ENCODE data around the gene STX16. TPM values are rescaled to one million over a fixed set of nuclear protein-coding genes. Genes with fewer than 3 reads are reported as not detected.

Gene STX16
- total RNA-seq, 1 donor from 2014 or later: 24.7 TPM

DNA sequence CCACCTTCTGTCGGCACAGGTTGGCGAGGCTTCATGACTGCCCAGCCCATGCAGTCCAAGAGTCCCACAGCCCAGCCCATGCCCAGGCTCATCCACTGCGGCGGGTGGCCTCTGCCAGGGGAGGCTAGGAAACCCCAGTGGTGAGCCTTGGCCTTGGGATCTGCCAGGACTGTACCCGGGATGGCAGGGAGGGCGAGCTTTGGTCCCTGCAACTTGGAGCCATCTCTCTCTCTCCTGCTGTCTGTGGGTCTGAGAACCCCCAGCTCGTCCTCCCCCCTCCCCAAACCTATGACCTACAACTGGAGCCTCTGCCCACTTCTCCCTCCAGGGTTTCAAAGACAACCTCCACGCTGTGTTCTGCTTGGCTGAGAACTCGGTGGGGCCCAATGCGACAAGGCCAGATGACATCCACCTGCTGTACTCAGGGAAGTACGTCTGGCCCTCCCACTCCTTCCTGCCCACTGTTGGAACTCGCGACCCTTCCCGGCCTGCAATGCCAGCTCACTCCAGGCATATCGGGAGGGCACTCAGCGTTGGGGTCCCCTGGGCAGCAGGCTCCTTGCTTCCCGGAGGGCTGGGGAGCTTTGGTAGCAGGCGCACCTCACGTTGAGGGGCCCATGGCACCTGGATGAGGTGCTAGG is 61.2 kb downstream of the STX16 start:
- no peak for DNase-seq (ENCODE audit: low spot score in 2 of 2)
- H3K9me3 ChIP-seq: no peaks in the 10 kb centered on the region
- intact Hi-C loops (cut with DNase I): no loop called here
- TF ChIP-seq, protein P1, sequence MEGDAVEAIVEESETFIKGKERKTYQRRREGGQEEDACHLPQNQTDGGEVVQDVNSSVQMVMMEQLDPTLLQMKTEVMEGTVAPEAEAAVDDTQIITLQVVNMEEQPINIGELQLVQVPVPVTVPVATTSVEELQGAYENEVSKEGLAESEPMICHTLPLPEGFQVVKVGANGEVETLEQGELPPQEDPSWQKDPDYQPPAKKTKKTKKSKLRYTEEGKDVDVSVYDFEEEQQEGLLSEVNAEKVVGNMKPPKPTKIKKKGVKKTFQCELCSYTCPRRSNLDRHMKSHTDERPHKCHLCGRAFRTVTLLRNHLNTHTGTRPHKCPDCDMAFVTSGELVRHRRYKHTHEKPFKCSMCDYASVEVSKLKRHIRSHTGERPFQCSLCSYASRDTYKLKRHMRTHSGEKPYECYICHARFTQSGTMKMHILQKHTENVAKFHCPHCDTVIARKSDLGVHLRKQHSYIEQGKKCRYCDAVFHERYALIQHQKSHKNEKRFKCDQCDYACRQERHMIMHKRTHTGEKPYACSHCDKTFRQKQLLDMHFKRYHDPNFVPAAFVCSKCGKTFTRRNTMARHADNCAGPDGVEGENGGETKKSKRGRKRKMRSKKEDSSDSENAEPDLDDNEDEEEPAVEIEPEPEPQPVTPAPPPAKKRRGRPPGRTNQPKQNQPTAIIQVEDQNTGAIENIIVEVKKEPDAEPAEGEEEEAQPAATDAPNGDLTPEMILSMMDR (IDR thresholded peaks at IDR 0.05): no peak
- H3K4me3 ChIP-seq: no peak overlapping the region
- H3K36me3 ChIP-seq: peaks cover 10 to 25% of the 10 kb centered on the region in 2 donors
- no peak overlapping the region for H3K27ac ChIP-seq
- no peaks in the 10 kb centered on the region for H3K27me3 ChIP-seq
- no peaks in the 10 kb centered on the region for H3K4me1 ChIP-seq

- DNase-seq (ENCODE audit: low spot score in 2 of 2): peak in 1 of 2 donors; percentile 48
Measured at GRCh38 chr20:58712806-58713731, 62.0 kb downstream of the STX16 start.

DNA sequence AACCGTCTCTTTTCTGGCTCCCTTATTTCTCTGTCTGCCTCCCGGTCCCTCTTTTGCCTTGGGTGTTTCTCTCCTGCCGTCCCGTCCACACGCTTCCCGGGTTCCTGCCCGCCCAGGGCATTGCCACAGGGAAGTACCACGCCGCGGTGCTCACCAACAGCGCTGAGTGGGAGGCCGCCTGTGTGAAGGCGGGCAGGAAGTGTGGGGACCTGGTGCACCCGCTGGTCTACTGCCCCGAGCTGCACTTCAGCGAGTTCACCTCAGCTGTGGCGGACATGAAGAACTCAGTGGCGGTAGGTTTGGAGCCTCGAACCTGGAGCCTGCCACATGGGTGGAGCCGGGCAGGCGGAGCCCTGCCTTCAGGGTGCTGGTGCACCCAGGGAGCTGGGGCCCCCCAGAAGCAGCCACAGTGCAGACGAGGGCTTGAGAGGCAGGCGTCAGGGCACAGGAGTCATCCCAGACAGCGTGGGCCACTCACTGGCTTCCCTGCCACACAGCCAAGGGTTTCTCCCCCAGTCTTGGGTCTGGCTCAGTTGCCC is 62.8 kb downstream of the STX16 start:
- H3K4me1 ChIP-seq: no peaks in the 10 kb centered on the region
- no peak overlapping the region for H3K27ac ChIP-seq
- H3K27me3 ChIP-seq: no peaks in the 10 kb centered on the region
- H3K9me3 ChIP-seq: no peaks in the 10 kb centered on the region
- peaks cover 9 to 17% of the 10 kb centered on the region in 2 donors for H3K36me3 ChIP-seq
- DNase-seq (ENCODE audit: low spot score in 2 of 2): peak in 1 of 2 donors; percentile 56
- intact Hi-C loops (cut with DNase I): no loop called here
- TF ChIP-seq, protein P1 (IDR thresholded peaks at IDR 0.05): no peak
- H3K4me3 ChIP-seq: no peak overlapping the region

More at GRCh38 chr20:58712806-58713731, 62.0 kb downstream of the STX16 start:
- Histone ChIP-seq H3K9me3 (no peaks in the 10 kb centered on the region), H3K4me1 (no peaks in the 10 kb centered on the region), H3K36me3 (peaks cover 9 to 20% of the 10 kb centered on the region in 2 donors), H3K27ac (no peak overlapping the region), H3K27me3 (no peaks in the 10 kb centered on the region), H3K4me3 (no peak overlapping the region)
- intact Hi-C loops (cut with DNase I): no loop called here
- TF ChIP-seq, protein P1 (IDR thresholded peaks at IDR 0.05): no peak

- TF ChIP-seq, protein P1 (IDR thresholded peaks at IDR 0.05): no peak
Measured at GRCh38 chr20:58714340-58714922, 63.3 kb downstream of the STX16 start.

GRCh38 chr20:58714923-58715351 is 63.9 kb downstream of the STX16 start:
- Histone ChIP-seq H3K36me3 (peaks cover 9 to 12% of the 10 kb centered on the region in 2 donors), H3K4me1 (no peaks in the 10 kb centered on the region), H3K9me3 (no peaks in the 10 kb centered on the region), H3K27ac (no peak overlapping the region), H3K4me3 (no peak overlapping the region), H3K27me3 (no peaks in the 10 kb centered on the region)
- intact Hi-C loops (cut with DNase I): no loop called here
- TF ChIP-seq, protein P1 (IDR thresholded peaks at IDR 0.05): no peak
- no peak for DNase-seq (ENCODE audit: low spot score in 2 of 2)

More at GRCh38 chr20:58714340-58714922, 63.3 kb downstream of the STX16 start:
- DNase-seq (ENCODE audit: low spot score in 2 of 2): peak in 1 of 2 donors; percentile 53
- intact Hi-C loops (cut with DNase I): no loop called here
- no peak overlapping the region for H3K27ac ChIP-seq
- H3K4me1 ChIP-seq: no peaks in the 10 kb centered on the region
- H3K27me3 ChIP-seq: no peaks in the 10 kb centered on the region
- H3K4me3 ChIP-seq: no peak overlapping the region
- peaks cover 9 to 13% of the 10 kb centered on the region in 2 donors for H3K36me3 ChIP-seq
- no peaks in the 10 kb centered on the region for H3K9me3 ChIP-seq
